Colonic mucosa (tissue), 4 donors: ENCODE results near the gene IGF2R. TPM values are rescaled to one million over a fixed set of nuclear protein-coding genes. Genes with fewer than 3 reads are reported as not detected.

Source experiments
- DNase-seq: peaks from one replicate; pipeline ENCODE4 v3.0.0-alpha.2; 2020
- H3K27ac ChIP-seq: fragments of 200-600 bp; one replicate; pipeline ENCODE4 v1.8.0; 2021
- H3K27me3 ChIP-seq: fragments of 200-600 bp; one replicate; pipeline ENCODE4 v1.8.0; 2021
- H3K36me3 ChIP-seq: fragments of 200-600 bp; one replicate; pipeline ENCODE4 v1.8.0; 2021
- H3K4me1 ChIP-seq: fragments of 200-600 bp; one replicate; pipeline ENCODE4 v1.8.0; 2021; ENCODE audit warnings: mild to moderate bottlenecking
- H3K4me3 ChIP-seq: fragments of 200-600 bp; one replicate; pipeline ENCODE4 v1.8.0; 2021
- H3K9ac ChIP-seq, 2 donors: one replicate each; pipeline ENCODE4 v1.7.0; 2013; ENCODE audit warnings: control low read depth in 2 of 2, low read depth in 2 of 2, low read length in 2 of 2
- H3K9me3 ChIP-seq: fragments of 200-600 bp; one replicate; pipeline ENCODE4 v1.8.0; 2021
- intact Hi-C: fragments of 100-400 bp; cut with DNase I; formaldehyde crosslinking; loops from one replicate; pipeline ENCODE4 v1.14.1; 2022
- total RNA-seq, 2 donors: library from RNA; stranded (reverse); fragmentation: NEBNext Ultra II Directional in 1 of 2; extraction: Animal tissue kit (Norgen Biotek cat#: 25700) in 1 of 2; gene quantifications; one replicate each; pipeline ENCODE4 v1.2.1, GENCODE V29; 2021
- TF ChIP-seq, protein P1 (sequence below): fragments of 200-600 bp; IDR thresholded peaks from one replicate; pipeline ENCODE4 v1.8.0; 2022; ENCODE audit warnings: antibody characterized with exemption, mild to moderate bottlenecking
- donor health status: healthy.
- donor health status: DM: no; HTN: no; CAD: no.
- donor health status: DM: no; HTN: no; CAD: no.

IGF2R gene
- total RNA-seq, 2 donors from 2014 or later: 73.8 to 84.4 TPM

GRCh38 chr6:160036790-160037206 lies 67.9 kb downstream of the IGF2R start:
- no peaks in the 10 kb centered on the region for H3K4me1 ChIP-seq
- no peak for DNase-seq
- no peak overlapping the region for H3K9ac ChIP-seq

GRCh38 chr6:160038479-160038878 lies 69.6 kb downstream of the IGF2R start:
- no peak for DNase-seq
- TF ChIP-seq, protein P1, sequence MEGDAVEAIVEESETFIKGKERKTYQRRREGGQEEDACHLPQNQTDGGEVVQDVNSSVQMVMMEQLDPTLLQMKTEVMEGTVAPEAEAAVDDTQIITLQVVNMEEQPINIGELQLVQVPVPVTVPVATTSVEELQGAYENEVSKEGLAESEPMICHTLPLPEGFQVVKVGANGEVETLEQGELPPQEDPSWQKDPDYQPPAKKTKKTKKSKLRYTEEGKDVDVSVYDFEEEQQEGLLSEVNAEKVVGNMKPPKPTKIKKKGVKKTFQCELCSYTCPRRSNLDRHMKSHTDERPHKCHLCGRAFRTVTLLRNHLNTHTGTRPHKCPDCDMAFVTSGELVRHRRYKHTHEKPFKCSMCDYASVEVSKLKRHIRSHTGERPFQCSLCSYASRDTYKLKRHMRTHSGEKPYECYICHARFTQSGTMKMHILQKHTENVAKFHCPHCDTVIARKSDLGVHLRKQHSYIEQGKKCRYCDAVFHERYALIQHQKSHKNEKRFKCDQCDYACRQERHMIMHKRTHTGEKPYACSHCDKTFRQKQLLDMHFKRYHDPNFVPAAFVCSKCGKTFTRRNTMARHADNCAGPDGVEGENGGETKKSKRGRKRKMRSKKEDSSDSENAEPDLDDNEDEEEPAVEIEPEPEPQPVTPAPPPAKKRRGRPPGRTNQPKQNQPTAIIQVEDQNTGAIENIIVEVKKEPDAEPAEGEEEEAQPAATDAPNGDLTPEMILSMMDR: no peak
- no peak overlapping the region for H3K9ac ChIP-seq
- H3K27ac ChIP-seq: no peak overlapping the region
- no peaks in the 10 kb centered on the region for H3K4me1 ChIP-seq
- no peaks in the 10 kb centered on the region for H3K9me3 ChIP-seq
- H3K4me3 ChIP-seq: no peak overlapping the region
- intact Hi-C loops: no loop called here
- H3K36me3 ChIP-seq: peaks cover 1% of the 10 kb centered on the region
- H3K27me3 ChIP-seq: no peaks in the 10 kb centered on the region

More at GRCh38 chr6:160036790-160037206, 67.9 kb downstream of the IGF2R start:
- Histone ChIP-seq H3K27ac (no peak overlapping the region), H3K27me3 (no peaks in the 10 kb centered on the region), H3K9me3 (no peaks in the 10 kb centered on the region), H3K4me3 (no peak overlapping the region), H3K36me3 (peaks cover 8% of the 10 kb centered on the region)
- intact Hi-C loops: no loop called here
- TF ChIP-seq, protein P1: no peak

GRCh38 chr6:160039441-160039840 lies 70.6 kb downstream of the IGF2R start:
- Histone ChIP-seq H3K9me3 (no peaks in the 10 kb centered on the region), H3K27ac (no peak overlapping the region), H3K9ac (no peak overlapping the region), H3K36me3 (peaks cover 1% of the 10 kb centered on the region), H3K4me1 (no peaks in the 10 kb centered on the region), H3K27me3 (no peaks in the 10 kb centered on the region), H3K4me3 (no peak overlapping the region)
- no peak for DNase-seq
- intact Hi-C loops: no loop called here
- TF ChIP-seq, protein P1: no peak

- Histone ChIP-seq H3K27me3 (no peaks in the 10 kb centered on the region), H3K4me3 (no peak overlapping the region), H3K27ac (no peak overlapping the region), H3K4me1 (no peaks in the 10 kb centered on the region), H3K36me3 (peaks cover 6% of the 10 kb centered on the region), H3K9ac (no peak overlapping the region), H3K9me3 (no peaks in the 10 kb centered on the region)
- DNase-seq: no peak
- intact Hi-C loops: no loop called here
- TF ChIP-seq, protein P1: no peak
These were observed 71.2 kb downstream of the IGF2R start for GRCh38 chr6:160040055-160040454.

GRCh38 chr6:160040527-160041264 lies 71.8 kb downstream of the IGF2R start:
- Histone ChIP-seq H3K27me3 (no peaks in the 10 kb centered on the region), H3K4me1 (no peaks in the 10 kb centered on the region), H3K36me3 (peaks cover 8% of the 10 kb centered on the region), H3K4me3 (no peak overlapping the region), H3K27ac (no peak overlapping the region), H3K9me3 (no peaks in the 10 kb centered on the region), H3K9ac (no peak overlapping the region)
- intact Hi-C loops: no loop called here
- TF ChIP-seq, protein P1: no peak
- DNase-seq: no peak
